Karpas-422 (cell line): ENCODE results near the gene ATL1. TPM values are rescaled to one million over a fixed set of nuclear protein-coding genes. Genes with fewer than 3 reads are reported as not detected.

ENCODE experiments used
- DNase-seq: peaks from one replicate; pipeline ENCODE4 v3.0.0-alpha.2; 2015
- H2AFZ ChIP-seq: fragments of 200-600 bp; sonication (generic); 2 replicates; pipeline ENCODE4 v1.6.1; 2014; ENCODE audit warnings: antibody characterized with exemption, low read length, mixed read lengths
- H3K27ac ChIP-seq: fragments of 200-600 bp; sonication (generic); 2 replicates; pipeline ENCODE4 v1.5.1; 2014; ENCODE audit warnings: mild to moderate bottlenecking, low read length, moderate library complexity
- H3K27me3 ChIP-seq: fragments of 200-600 bp; sonication (generic); 2 replicates; pipeline ENCODE4 v1.6.1; 2014; ENCODE audit warnings: low read length, mixed read lengths
- H3K36me3 ChIP-seq: fragments of 200-600 bp; sonication (generic); 2 replicates; pipeline ENCODE4 v1.6.1; 2014; ENCODE audit warnings: low read length, mixed read lengths; ENCODE audit not compliant: insufficient read depth
- H3K4me1 ChIP-seq: fragments of 200-600 bp; sonication (generic); 2 replicates; pipeline ENCODE4 v1.6.1; 2014; ENCODE audit warnings: mild to moderate bottlenecking, low read length, mixed read lengths
- H3K4me2 ChIP-seq: fragments of 200-600 bp; sonication (generic); 2 replicates; pipeline ENCODE4 v1.6.1; 2014; ENCODE audit warnings: low read length, low read depth, mild to moderate bottlenecking; ENCODE audit not compliant: poor library complexity, severe bottlenecking
- H3K4me3 ChIP-seq: fragments of 200-600 bp; sonication (generic); 2 replicates; pipeline ENCODE4 v1.5.1; 2014; ENCODE audit warnings: mild to moderate bottlenecking, antibody characterized with exemption, low read length, mixed read lengths
- H3K79me2 ChIP-seq: fragments of 200-600 bp; sonication (generic); 2 replicates; pipeline ENCODE4 v1.6.1; 2014; ENCODE audit warnings: mild to moderate bottlenecking, low read length, mixed read lengths
- H3K9ac ChIP-seq: fragments of 200-600 bp; sonication (generic); 2 replicates; pipeline ENCODE4 v1.6.0; 2014; ENCODE audit warnings: low read length
- H3K9me2 ChIP-seq: fragments of 200-600 bp; sonication (generic), shearing (Covaris generic); replicated peaks from 2 replicates; pipeline ENCODE4 v1.6.0; 2014; ENCODE audit warnings: mild to moderate bottlenecking, low read length, moderate library complexity; ENCODE audit not compliant: insufficient read depth
- H3K9me3 ChIP-seq: fragments of 300-700, 200-600 bp; sonication (generic); 2 replicates; pipeline ENCODE4 v1.6.1; 2014; ENCODE audit warnings: low read length, mixed read lengths
- H4K20me1 ChIP-seq: fragments of 200-600 bp; sonication (generic); 2 replicates; pipeline ENCODE4 v1.6.1; 2014; ENCODE audit warnings: mild to moderate bottlenecking, antibody characterized with exemption, low read length, low read depth; ENCODE audit not compliant: insufficient read depth
- total RNA-seq: library from RNA; depleted of rRNA; stranded (reverse); fragments of >200 nt; shearing (Covaris generic); gene quantifications from 2 replicates; pipeline ENCODE4 v1.2.3, GENCODE V29; 2014; ENCODE audit warnings: low replicate concordance; rRNA removed

The ATL1 gene
- 0.18 and 3.3 TPM in 2 replicates for total RNA-seq

- H3K9me3 ChIP-seq, result no peaks in the 10 kb centered on the region
- H3K4me2 ChIP-seq, result peak within 1 kb of the TSS; percentile 94
- H3K9me2 ChIP-seq, result no peaks in the 10 kb centered on the region
- no peaks in the 10 kb centered on the region for H3K36me3 ChIP-seq
- peak within 1 kb of the TSS; percentile 60 for H3K9ac ChIP-seq
- peak; percentile 74 for DNase-seq
- no peaks in the 10 kb centered on the region for H4K20me1 ChIP-seq
- H3K4me3 ChIP-seq, result peak within 1 kb of the TSS; percentile 73
- peaks cover 18% of the 10 kb centered on the region for H3K4me1 ChIP-seq
- H3K27ac ChIP-seq, result no peak within 1 kb of the TSS
- no peaks in the 10 kb centered on the region for H3K79me2 ChIP-seq
- peak within 1 kb of the TSS; percentile 93 for H2AFZ ChIP-seq
- peaks cover 6% of the 10 kb centered on the region; the same call in 1 of the 2 replicates for H3K27me3 ChIP-seq
Measured at GRCh38 chr14:50559990-50560930, at the start of gene ATL1. ATL1 (plus strand) TSS chr14:50560145; CDS start chr14:50560266, 121 bp downstream.

- Histone ChIP-seq H3K4me1 (no peaks in the 10 kb centered on the region), H3K36me3 (peaks cover 35% of the 10 kb centered on the region), H3K79me2 (peaks cover 95% of the 10 kb centered on the region), H3K9ac (no peak overlapping the region), H3K9me3 (peaks cover 4% of the 10 kb centered on the region), H3K27ac (no peak overlapping the region), H3K9me2 (no peaks in the 10 kb centered on the region), H2AFZ (no peak overlapping the region), H4K20me1 (no peaks in the 10 kb centered on the region), H3K4me3 (no peak overlapping the region), H3K4me2 (no peak overlapping the region), H3K27me3 (no peaks in the 10 kb centered on the region)
- DNase-seq, result no peak
Measured at GRCh38 chr14:50510157-50510556, 49.8 kb upstream of the ATL1 start.

GRCh38 chr14:50512463-50512862 lies 47.5 kb upstream of the ATL1 start:
- Histone ChIP-seq H3K27ac (no peak overlapping the region), H3K27me3 (no peaks in the 10 kb centered on the region), H3K4me1 (no peaks in the 10 kb centered on the region), H3K36me3 (peaks cover 43% of the 10 kb centered on the region), H3K9me3 (peaks cover 4% of the 10 kb centered on the region), H3K79me2 (peaks cover 98% of the 10 kb centered on the region), H3K4me2 (no peak overlapping the region), H4K20me1 (no peaks in the 10 kb centered on the region), H3K9ac (no peak overlapping the region), H3K4me3 (no peak overlapping the region), H3K9me2 (no peaks in the 10 kb centered on the region), H2AFZ (no peak overlapping the region)
- no peak for DNase-seq

GRCh38 chr14:50516091-50516490 lies 43.9 kb upstream of the ATL1 start:
- no peak overlapping the region for H3K27ac ChIP-seq
- no peaks in the 10 kb centered on the region for H4K20me1 ChIP-seq
- H3K9ac ChIP-seq, result no peak overlapping the region
- H3K79me2 ChIP-seq, result peaks cover 99% of the 10 kb centered on the region
- H3K36me3 ChIP-seq, result peaks cover 49% of the 10 kb centered on the region
- H3K4me1 ChIP-seq, result 0 out of 2 replicates have a peak, but pooled peaks cover 3% of the 10 kb centered on the region
- H2AFZ ChIP-seq, result no peak overlapping the region
- H3K27me3 ChIP-seq, result no peaks in the 10 kb centered on the region
- H3K9me3 ChIP-seq, result peaks cover 2% of the 10 kb centered on the region
- H3K4me3 ChIP-seq, result no peak overlapping the region
- H3K4me2 ChIP-seq, result no peak overlapping the region
- no peak for DNase-seq
- H3K9me2 ChIP-seq, result no peaks in the 10 kb centered on the region

- no peaks in the 10 kb centered on the region for H3K27me3 ChIP-seq
- no peak overlapping the region for H3K4me3 ChIP-seq
- H3K79me2 ChIP-seq, result peaks cover 99% of the 10 kb centered on the region
- H3K4me2 ChIP-seq, result no peak overlapping the region
- no peaks in the 10 kb centered on the region for H3K9me2 ChIP-seq
- H3K36me3 ChIP-seq, result peaks cover 16% of the 10 kb centered on the region; the same call in 1 of the 2 replicates
- DNase-seq, result no peak
- H3K4me1 ChIP-seq, result peaks cover 38% of the 10 kb centered on the region
- no peaks in the 10 kb centered on the region for H3K9me3 ChIP-seq
- H2AFZ ChIP-seq, result no peak overlapping the region
- H4K20me1 ChIP-seq, result no peaks in the 10 kb centered on the region
- H3K27ac ChIP-seq, result no peak overlapping the region
- H3K9ac ChIP-seq, result no peak overlapping the region
Measured at GRCh38 chr14:50520947-50521815, 38.8 kb upstream of the ATL1 start.

GRCh38 chr14:50521912-50522341 lies 38.0 kb upstream of the ATL1 start:
- H3K4me3 ChIP-seq, result no peak overlapping the region
- H3K4me1 ChIP-seq, result peaks cover 42% of the 10 kb centered on the region
- H3K36me3 ChIP-seq, result peaks cover 16% of the 10 kb centered on the region; the same call in 1 of the 2 replicates
- no peaks in the 10 kb centered on the region for H3K9me2 ChIP-seq
- peaks cover 99% of the 10 kb centered on the region for H3K79me2 ChIP-seq
- H2AFZ ChIP-seq, result no peak overlapping the region
- DNase-seq, result no peak
- no peak overlapping the region for H3K27ac ChIP-seq
- H3K4me2 ChIP-seq, result no peak overlapping the region
- H3K9me3 ChIP-seq, result no peaks in the 10 kb centered on the region
- H3K9ac ChIP-seq, result no peak overlapping the region
- no peaks in the 10 kb centered on the region for H4K20me1 ChIP-seq
- no peaks in the 10 kb centered on the region for H3K27me3 ChIP-seq

- Histone ChIP-seq H3K27ac (no peak overlapping the region), H3K4me3 (no peak overlapping the region), H2AFZ (no peak overlapping the region), H4K20me1 (no peaks in the 10 kb centered on the region), H3K9ac (no peak overlapping the region), H3K4me1 (peaks cover 47% of the 10 kb centered on the region), H3K9me3 (no peaks in the 10 kb centered on the region), H3K79me2 (peaks cover 99% of the 10 kb centered on the region), H3K9me2 (no peaks in the 10 kb centered on the region), H3K36me3 (peaks cover 8% of the 10 kb centered on the region; the same call in 1 of the 2 replicates), H3K27me3 (no peaks in the 10 kb centered on the region), H3K4me2 (no peak overlapping the region)
- no peak for DNase-seq
Measured at GRCh38 chr14:50523271-50524041, 36.5 kb upstream of the ATL1 start.
